HepG2 (cell line): ENCODE results near the gene RERE. TPM values are rescaled to one million over a fixed set of nuclear protein-coding genes. Genes with fewer than 3 reads are reported as not detected.

ENCODE experiments used
- ETV5 ChIP-seq: IDR thresholded peaks from 2 replicates; pipeline ENCODE4 v1.6.1; 2018; ENCODE audit warnings: missing biosample characterization, missing genetic modification reagents, inconsistent platforms, borderline replicate concordance
- GATAD1 ChIP-seq: IDR thresholded peaks from 2 replicates; pipeline ENCODE4 v1.6.1; 2016; ENCODE audit warnings: missing genetic modification reagents, missing compliant biosample characterization
- HOXA9 ChIP-seq: sonication (generic); formaldehyde crosslinking; IDR thresholded peaks from 2 replicates; pipeline ENCODE4 v1.8.1; 2022; ENCODE audit warnings: missing genetic modification reagents, mild to moderate bottlenecking, moderate library complexity, borderline replicate concordance
- JUN ChIP-seq: sonication (generic); formaldehyde crosslinking; IDR thresholded peaks from 2 replicates; pipeline ENCODE4 v1.4.0; 2020; ENCODE audit warnings: mild to moderate bottlenecking, missing genetic modification reagents
- KAT8 ChIP-seq: IDR thresholded peaks from 2 replicates; pipeline ENCODE4 v1.6.1; 2016; ENCODE audit warnings: missing genetic modification reagents, missing compliant biosample characterization
- KMT2A ChIP-seq: sonication (generic); formaldehyde crosslinking; IDR thresholded peaks from 2 replicates; pipeline ENCODE4 v1.4.0; 2020; ENCODE audit warnings: missing genetic modification reagents
- MIXL1 ChIP-seq: IDR thresholded peaks from 2 replicates; pipeline ENCODE4 v1.6.1; 2016
- MTA1 ChIP-seq: sonication (generic); formaldehyde crosslinking; IDR thresholded peaks from 2 replicates; pipeline ENCODE4 v1.4.0; 2020; ENCODE audit warnings: missing genetic modification reagents, mild to moderate bottlenecking, borderline replicate concordance
- NBN ChIP-seq: fragments of 450-650 bp; conservative IDR thresholded peaks from 2 replicates; pipeline ENCODE4 v1.6.1; 2017
- NFE2L1 ChIP-seq: sonication (generic); formaldehyde crosslinking; IDR thresholded peaks from 2 replicates; pipeline ENCODE4 v1.4.0; 2020; ENCODE audit warnings: missing genetic modification reagents, mild to moderate bottlenecking, borderline replicate concordance
- PCBP1 ChIP-seq: fragments of 200-400 bp; formaldehyde crosslinking; IDR thresholded peaks from 2 replicates; pipeline ENCODE4 v1.6.1; 2017; ENCODE audit warnings: mild to moderate bottlenecking, low read depth, low read length, borderline replicate concordance
- PHF21A ChIP-seq: sonication (generic); formaldehyde crosslinking; IDR thresholded peaks from 2 replicates; pipeline ENCODE4 v1.5.0; 2020; ENCODE audit warnings: mild to moderate bottlenecking, missing genetic modification reagents
- POLR2AphosphoS2 ChIP-seq: IDR thresholded peaks from 2 replicates; pipeline ENCODE4 v1.6.1; 2011; ENCODE audit warnings: low read depth, low read length, improper control_type of control experiment
- PRMT3 ChIP-seq: sonication (generic); formaldehyde crosslinking; IDR thresholded peaks from 2 replicates; pipeline ENCODE4 v1.8.1; 2022; ENCODE audit warnings: low read depth, mild to moderate bottlenecking, moderate library complexity, missing genetic modification reagents, borderline replicate concordance
- RAD51 ChIP-seq: fragments of 450-650 bp; IDR thresholded peaks from 2 replicates; pipeline ENCODE4 v1.6.1; 2016; ENCODE audit warnings: borderline replicate concordance
- TOE1 ChIP-seq: sonication (generic); formaldehyde crosslinking; IDR thresholded peaks from 2 replicates; pipeline ENCODE4 v1.4.0; 2020; ENCODE audit warnings: mild to moderate bottlenecking, missing genetic modification reagents
- ZFY ChIP-seq: sonication (generic); formaldehyde crosslinking; IDR thresholded peaks from 2 replicates; pipeline ENCODE4 v1.4.0; 2020; ENCODE audit warnings: missing genetic modification reagents
- ZMYM3 ChIP-seq: sonication (generic); formaldehyde crosslinking; IDR thresholded peaks from 2 replicates; pipeline ENCODE4 v1.5.1; 2020; ENCODE audit warnings: mild to moderate bottlenecking, missing genetic modification reagents
- ZNF569 ChIP-seq: sonication (generic); formaldehyde crosslinking; IDR thresholded peaks from 2 replicates; pipeline ENCODE4 v1.5.0; 2020; ENCODE audit warnings: mild to moderate bottlenecking, missing genetic modification reagents, moderate library complexity, borderline replicate concordance
- ZNF772 ChIP-seq: sonication (generic); formaldehyde crosslinking; IDR thresholded peaks from 2 replicates; pipeline ENCODE4 v1.5.0; 2020; ENCODE audit warnings: mild to moderate bottlenecking, missing genetic modification reagents
- polyA plus RNA-seq, 8 experiments: library from polyadenylated mRNA; depleted of rRNA in 3 of 8; stranded (reverse) in 7 of 8; unstranded in 1 of 8; fragments of >200 nt; fragmentation: Illumina TruSeq in 4 of 8; extraction: Trizol in 4 of 8; gene quantifications; 2 replicates each; pipeline versions ENCODE4 v1.2.1 to v1.2.3, GENCODE V29; 2011 to 2016; ENCODE audit warnings: low read depth in 4 of 8, missing spikeins in 1 of 8, mixed read lengths in 1 of 8; ENCODE audit not compliant: insufficient read depth in 1 of 8
- total RNA-seq, 5 experiments: library from RNA; depleted of rRNA; stranded (reverse); fragments of >200 nt; fragmentation: Illumina TruSeq; extraction: Trizol; gene quantifications; 2 replicates each; pipeline ENCODE4 v1.2.3, GENCODE V29; 2016; ENCODE audit warnings: low read depth in 1 of 5
- TF ChIP-seq, protein P1 (sequence below): sonication (generic); formaldehyde crosslinking; IDR thresholded peaks from 2 replicates; pipeline ENCODE4 v1.4.0; 2020; ENCODE audit warnings: missing genetic modification reagents, borderline replicate concordance
- TF ChIP-seq, protein P2 (sequence below): sonication (generic); formaldehyde crosslinking; IDR thresholded peaks from 2 replicates; pipeline ENCODE4 v1.8.0; 2022; ENCODE audit warnings: missing genetic modification reagents, low read depth, mild to moderate bottlenecking, borderline replicate concordance
- TF ChIP-seq, protein P3 (sequence below): sonication (generic); formaldehyde crosslinking; IDR thresholded peaks from 2 replicates; pipeline ENCODE4 v1.8.0; 2023; ENCODE audit warnings: mild to moderate bottlenecking, missing genetic modification reagents
- TF ChIP-seq, protein P4 (sequence below): sonication (generic); formaldehyde crosslinking; IDR thresholded peaks from 2 replicates; pipeline ENCODE4 v1.5.0; 2020; ENCODE audit warnings: missing genetic modification reagents, mild to moderate bottlenecking, borderline replicate concordance
- TF ChIP-seq, protein P5 (sequence below): sonication (generic); formaldehyde crosslinking; IDR thresholded peaks from 2 replicates; pipeline ENCODE4 v1.8.1; 2023; ENCODE audit warnings: mild to moderate bottlenecking, missing genetic modification reagents, borderline replicate concordance

Gene RERE
- total and polyA plus RNA-seq, 2 of the 13 experiments (the other 11 are each of a cell fraction or from before 2014, with no cell fraction given): 18.3 to 21.9 TPM

DNA sequence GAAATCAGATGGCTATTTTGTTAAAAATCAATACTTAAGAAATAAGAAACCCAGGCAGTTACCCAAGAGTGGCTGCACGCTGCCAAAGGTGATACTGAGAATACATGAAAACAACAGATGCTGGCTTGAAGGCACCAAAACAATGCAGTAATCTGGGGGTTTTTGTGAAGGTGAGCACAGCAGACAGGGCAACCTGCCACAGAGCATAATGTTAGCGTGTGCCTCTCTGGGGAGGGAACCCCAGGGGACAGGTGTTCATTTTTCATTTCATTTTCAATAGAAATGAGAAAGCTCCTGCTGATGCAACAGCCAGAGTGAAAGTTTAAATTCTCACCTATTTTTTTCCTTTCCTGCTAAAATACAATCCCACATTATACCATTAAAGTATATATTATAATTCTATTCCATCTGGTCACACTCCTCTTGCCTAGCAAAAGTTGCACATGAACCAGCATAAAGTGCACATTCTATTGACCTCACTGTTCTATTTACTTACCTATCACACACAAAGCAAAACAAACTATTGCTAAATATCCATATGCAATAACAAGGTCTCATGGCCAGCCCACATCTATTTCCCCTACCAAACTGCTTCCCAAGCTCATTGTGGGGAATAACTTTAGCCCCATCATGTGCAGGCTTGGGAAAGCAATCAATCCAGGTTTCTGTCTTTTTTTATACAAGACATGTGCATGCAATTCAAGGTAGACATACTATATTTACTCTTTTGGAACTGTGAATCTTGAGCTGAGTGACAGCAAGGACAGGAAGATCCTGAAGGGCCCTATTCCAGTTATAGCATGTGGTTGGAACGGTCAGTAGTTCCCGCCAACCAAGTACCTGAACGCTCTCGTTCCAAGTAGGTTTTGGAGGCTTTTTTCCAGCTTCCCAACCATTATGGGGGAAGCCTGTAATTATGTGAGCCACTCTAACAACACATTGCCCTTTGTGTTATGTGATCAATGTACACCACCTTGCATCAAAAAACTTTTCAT lies 173.6 kb downstream of the RERE start (continued):
- TF ChIP-seq, protein P1, sequence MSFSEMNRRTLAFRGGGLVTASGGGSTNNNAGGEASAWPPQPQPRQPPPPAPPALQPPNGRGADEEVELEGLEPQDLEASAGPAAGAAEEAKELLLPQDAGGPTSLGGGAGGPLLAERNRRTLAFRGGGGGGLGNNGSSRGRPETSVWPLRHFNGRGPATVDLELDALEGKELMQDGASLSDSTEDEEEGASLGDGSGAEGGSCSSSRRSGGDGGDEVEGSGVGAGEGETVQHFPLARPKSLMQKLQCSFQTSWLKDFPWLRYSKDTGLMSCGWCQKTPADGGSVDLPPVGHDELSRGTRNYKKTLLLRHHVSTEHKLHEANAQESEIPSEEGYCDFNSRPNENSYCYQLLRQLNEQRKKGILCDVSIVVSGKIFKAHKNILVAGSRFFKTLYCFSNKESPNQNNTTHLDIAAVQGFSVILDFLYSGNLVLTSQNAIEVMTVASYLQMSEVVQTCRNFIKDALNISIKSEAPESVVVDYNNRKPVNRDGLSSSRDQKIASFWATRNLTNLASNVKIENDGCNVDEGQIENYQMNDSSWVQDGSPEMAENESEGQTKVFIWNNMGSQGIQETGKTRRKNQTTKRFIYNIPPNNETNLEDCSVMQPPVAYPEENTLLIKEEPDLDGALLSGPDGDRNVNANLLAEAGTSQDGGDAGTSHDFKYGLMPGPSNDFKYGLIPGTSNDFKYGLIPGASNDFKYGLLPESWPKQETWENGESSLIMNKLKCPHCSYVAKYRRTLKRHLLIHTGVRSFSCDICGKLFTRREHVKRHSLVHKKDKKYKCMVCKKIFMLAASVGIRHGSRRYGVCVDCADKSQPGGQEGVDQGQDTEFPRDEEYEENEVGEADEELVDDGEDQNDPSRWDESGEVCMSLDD (CRISPR knock-in tag): no peak
- TF ChIP-seq PHF21A (CRISPR knock-in tag): no peak
- TF ChIP-seq PRMT3 (CRISPR knock-in tag): no peak
- TF ChIP-seq, protein P2, sequence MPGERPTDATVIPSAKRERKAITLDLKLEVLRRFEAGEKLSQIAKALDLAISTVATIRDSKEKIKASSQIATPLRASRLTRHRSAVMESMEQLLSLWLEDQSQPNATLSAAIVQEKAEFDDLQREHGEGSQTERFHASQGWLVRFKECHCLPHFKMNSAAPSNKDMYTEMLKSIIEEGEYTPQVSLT (CRISPR knock-in tag): no peak
- no peak for TF ChIP-seq PCBP1
- 0 out of 2 replicates have a peak, but pooled peaks have one; percentile 26 for TF ChIP-seq ZFY (CRISPR knock-in tag)
- TF ChIP-seq GATAD1 (CRISPR knock-in tag): peak; percentile 49
- TF ChIP-seq, protein P3, sequence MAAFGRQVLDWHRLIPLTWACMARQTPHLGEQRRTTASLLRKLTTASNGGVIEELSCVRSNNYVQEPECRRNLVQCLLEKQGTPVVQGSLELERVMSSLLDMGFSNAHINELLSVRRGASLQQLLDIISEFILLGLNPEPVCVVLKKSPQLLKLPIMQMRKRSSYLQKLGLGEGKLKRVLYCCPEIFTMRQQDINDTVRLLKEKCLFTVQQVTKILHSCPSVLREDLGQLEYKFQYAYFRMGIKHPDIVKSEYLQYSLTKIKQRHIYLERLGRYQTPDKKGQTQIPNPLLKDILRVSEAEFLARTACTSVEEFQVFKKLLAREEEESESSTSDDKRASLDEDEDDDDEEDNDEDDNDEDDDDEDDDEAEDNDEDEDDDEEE (CRISPR knock-in tag): no peak
- no peak for TF ChIP-seq NBN
- peak; percentile 89 for TF ChIP-seq MIXL1 (CRISPR knock-in tag)
- TF ChIP-seq ETV5 (CRISPR knock-in tag): peak; percentile 51; the same call in 1 of the 2 replicates
- TF ChIP-seq POLR2AphosphoS2: no peak
- TF ChIP-seq TOE1 (CRISPR knock-in tag): no peak
- TF ChIP-seq ZMYM3 (CRISPR knock-in tag): no peak
- 0 out of 2 replicates have a peak, but pooled peaks have one; percentile 43 for TF ChIP-seq KMT2A (CRISPR knock-in tag)
- no peak for TF ChIP-seq NFE2L1 (CRISPR knock-in tag)
- TF ChIP-seq, protein P4, sequence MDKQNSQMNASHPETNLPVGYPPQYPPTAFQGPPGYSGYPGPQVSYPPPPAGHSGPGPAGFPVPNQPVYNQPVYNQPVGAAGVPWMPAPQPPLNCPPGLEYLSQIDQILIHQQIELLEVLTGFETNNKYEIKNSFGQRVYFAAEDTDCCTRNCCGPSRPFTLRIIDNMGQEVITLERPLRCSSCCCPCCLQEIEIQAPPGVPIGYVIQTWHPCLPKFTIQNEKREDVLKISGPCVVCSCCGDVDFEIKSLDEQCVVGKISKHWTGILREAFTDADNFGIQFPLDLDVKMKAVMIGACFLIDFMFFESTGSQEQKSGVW (CRISPR knock-in tag): no peak
- peak; percentile 28; the same call in 1 of the 2 replicates for TF ChIP-seq KAT8 (CRISPR knock-in tag)
- no peak for TF ChIP-seq MTA1 (CRISPR knock-in tag)
- TF ChIP-seq RAD51: no peak
- no peak; the same call in 1 of the 2 replicates for TF ChIP-seq ZNF772
- TF ChIP-seq ZNF569 (CRISPR knock-in tag): no peak
- TF ChIP-seq, protein P5, sequence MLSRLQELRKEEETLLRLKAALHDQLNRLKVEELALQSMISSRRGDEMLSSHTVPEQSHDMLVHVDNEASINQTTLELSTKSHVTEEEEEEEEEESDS (CRISPR knock-in tag): no peak
- no peak for TF ChIP-seq HOXA9 (CRISPR knock-in tag)
- TF ChIP-seq JUN (CRISPR knock-in tag): peak; percentile 61; the same call in 1 of the 2 replicates
